IMR-90 (cell line): ENCODE data around the gene DEPDC5. TPM values are rescaled to one million over a fixed set of nuclear protein-coding genes. Genes with fewer than 3 reads are reported as not detected.

Experiments used
- ATAC-seq: fragments of 200-7000 bp; cut with Tn5 transposase; 2 replicates; pipeline ENCODE4 v1.9.1; 2020; ENCODE audit warnings: low read depth, mild to moderate bottlenecking, moderate library complexity
- BruUV-seq: library from RNA; stranded (reverse); fragments of 400-500 nt; replicated peaks from 2 replicates; lab custom pipeline; 2021; lab: Mats Ljungman, UMichigan
- CTCF ChIA-PET: fragments of 300-600 bp; formaldehyde crosslinking; extraction: SDS; loops from one replicate; lab custom pipeline; 2021; ENCODE audit warnings: antibody characterized with exemption; lab: Yijun Ruan, JAX
- POLR2A ChIA-PET: fragments of 300-600 bp; sonication (Branson Sonifier 250); formaldehyde crosslinking; loops from one replicate; lab custom pipeline; 2022; ENCODE audit warnings: antibody characterized with exemption; ENCODE audit not compliant: unreplicated experiment; lab: Charles Lee
- DNase-seq: peaks from one replicate; pipeline ENCODE4 v3.0.0; 2013
- H2AFZ ChIP-seq: replicated peaks from 2 replicates; pipeline ENCODE3; 2013; ENCODE audit warnings: low read length, mild to moderate bottlenecking; ENCODE audit not compliant: poor library complexity
- H2AK5ac ChIP-seq: 2 replicates; pipeline ENCODE4 v1.6.1; 2013; ENCODE audit warnings: low read depth, low read length, inconsistent platforms
- H2AK9ac ChIP-seq: replicated peaks from 2 replicates; pipeline ENCODE3; 2013; ENCODE audit warnings: mild to moderate bottlenecking, low read depth, low read length, moderate library complexity; ENCODE audit not compliant: poor library complexity
- H2BK120ac ChIP-seq: 2 replicates; pipeline ENCODE4 v1.6.1; 2013; ENCODE audit warnings: low read depth, low read length, inconsistent platforms
- H2BK15ac ChIP-seq: 3 replicates; pipeline ENCODE4 v1.6.1; 2013; ENCODE audit warnings: low read depth, low read length, inconsistent platforms
- H2BK20ac ChIP-seq: 2 replicates; pipeline ENCODE4 v1.6.1; 2013; ENCODE audit warnings: low read depth, mild to moderate bottlenecking, inconsistent platforms, low read length, moderate library complexity
- H2BK5ac ChIP-seq: 2 replicates; pipeline ENCODE4 v1.6.1; 2013; ENCODE audit warnings: mild to moderate bottlenecking, low read depth, low read length, inconsistent platforms; ENCODE audit not compliant: poor library complexity, severe bottlenecking
- H3K14ac ChIP-seq: replicated peaks from 2 replicates; pipeline ENCODE4 v1.6.1; 2013; ENCODE audit warnings: low read depth, low read length, inconsistent platforms
- H3K18ac ChIP-seq: 2 replicates; pipeline ENCODE4 v1.6.1; 2013; ENCODE audit warnings: low read depth, low read length, control low read depth
- H3K23ac ChIP-seq: 2 replicates; pipeline ENCODE4 v1.6.1; 2013; ENCODE audit warnings: low read depth, low read length, inconsistent platforms
- H3K27ac ChIP-seq: 2 replicates; pipeline ENCODE4 v1.5.1; 2013; ENCODE audit warnings: mild to moderate bottlenecking, control low read depth, low read length; ENCODE audit not compliant: insufficient read depth
- H3K27me3 ChIP-seq: 2 replicates; pipeline ENCODE4 v1.6.1; 2013; ENCODE audit warnings: low read length; ENCODE audit not compliant: control insufficient read depth, insufficient read depth
- H3K36me3 ChIP-seq: 2 replicates; pipeline ENCODE4 v1.6.1; 2013; ENCODE audit warnings: low read length, mixed read lengths; ENCODE audit not compliant: control insufficient read depth, insufficient read depth
- H3K4ac ChIP-seq: 2 replicates; pipeline ENCODE4 v1.6.1; 2013; ENCODE audit warnings: low read depth, low read length, inconsistent platforms
- H3K4me1 ChIP-seq: 2 replicates; pipeline ENCODE4 v1.6.1; 2013; ENCODE audit warnings: low read length, mixed read lengths; ENCODE audit not compliant: control insufficient read depth, insufficient read depth
- H3K4me2 ChIP-seq: 2 replicates; pipeline ENCODE4 v1.6.1; 2013; ENCODE audit warnings: low read depth, mild to moderate bottlenecking, control low read depth, low read length, moderate library complexity
- H3K4me3 ChIP-seq: 2 replicates; pipeline ENCODE4 v1.5.1; 2013; ENCODE audit warnings: low read depth, mild to moderate bottlenecking, control low read depth, low read length, moderate library complexity; ENCODE audit not compliant: insufficient read depth
- H3K56ac ChIP-seq: 2 replicates; pipeline ENCODE4 v1.6.1; 2013; ENCODE audit warnings: low read length, inconsistent platforms; ENCODE audit not compliant: insufficient read depth; ENCODE audit errors: extremely low read depth
- H3K79me1 ChIP-seq, 2 experiments: 2 replicates each; pipeline ENCODE4 v1.6.1; 2013; ENCODE audit warnings: low read length in 2 of 2, inconsistent platforms in 1 of 2, low read depth in 1 of 2
- H3K9ac ChIP-seq: 2 replicates; pipeline ENCODE4 v1.6.1; 2013; ENCODE audit warnings: low read depth, low read length, control low read depth
- H3K9me1 ChIP-seq: 2 replicates; pipeline ENCODE4 v1.6.1; 2013; ENCODE audit warnings: low read length, inconsistent platforms; ENCODE audit not compliant: insufficient read depth
- H3K9me3 ChIP-seq: 2 replicates; pipeline ENCODE4 v1.6.1; 2013; ENCODE audit warnings: low read length; ENCODE audit not compliant: control insufficient read depth, insufficient read depth
- H4K20me1 ChIP-seq: 2 replicates; pipeline ENCODE4 v1.6.1; 2013; ENCODE audit warnings: low read length, inconsistent platforms; ENCODE audit not compliant: insufficient read depth
- H4K5ac ChIP-seq: 2 replicates; pipeline ENCODE4 v1.6.1; 2013; ENCODE audit warnings: mild to moderate bottlenecking, low read depth, low read length, control low read depth
- H4K8ac ChIP-seq, 2 experiments: 2 replicates each; pipeline ENCODE4 v1.6.1; 2013; ENCODE audit warnings: low read depth in 2 of 2, low read length in 2 of 2, control low read depth in 1 of 2, inconsistent platforms in 1 of 2
- H4K91ac ChIP-seq: 2 replicates; pipeline ENCODE4 v1.6.1; 2013; ENCODE audit warnings: low read depth, low read length, inconsistent platforms; ENCODE audit not compliant: insufficient read depth
- BHLHE40 ChIP-seq: fragments of 150-350 bp; IDR thresholded peaks from 2 replicates; pipeline ENCODE4 v1.6.1; 2016; ENCODE audit warnings: mild to moderate bottlenecking, low read depth, low read length
- CEBPB ChIP-seq: IDR thresholded peaks from 2 replicates; pipeline ENCODE4 v1.6.1; 2012; ENCODE audit warnings: low read depth, low read length, improper control_type of control experiment
- CHD1 ChIP-seq: IDR thresholded peaks from 2 replicates; pipeline ENCODE4 v1.6.1; 2012; ENCODE audit warnings: low read depth, low read length, improper control_type of control experiment
- CTCF ChIP-seq: conservative IDR thresholded peaks from 2 replicates; pipeline ENCODE4 v1.5.1; 2012; ENCODE audit warnings: mild to moderate bottlenecking, low read depth, low read length, improper control_type of control experiment
- FOS ChIP-seq: fragments of 150-350 bp; IDR thresholded peaks from 2 replicates; pipeline ENCODE4 v1.6.1; 2016; ENCODE audit warnings: low read depth, low read length
- MAFK ChIP-seq: IDR thresholded peaks from 2 replicates; pipeline ENCODE4 v1.6.1; 2012; ENCODE audit warnings: low read depth, low read length, improper control_type of control experiment
- MAZ ChIP-seq: IDR thresholded peaks from 2 replicates; pipeline ENCODE4 v1.6.1; 2012; ENCODE audit warnings: low read depth, mild to moderate bottlenecking, low read length, improper control_type of control experiment, moderate library complexity, borderline replicate concordance
- MXI1 ChIP-seq: IDR thresholded peaks from 2 replicates; pipeline ENCODE4 v1.6.1; 2012; ENCODE audit warnings: low read depth, mild to moderate bottlenecking, low read length, moderate library complexity, borderline replicate concordance
- NFE2L2 ChIP-seq: fragments of 150-350 bp; IDR thresholded peaks from 2 replicates; pipeline ENCODE4 v1.6.1; 2016; ENCODE audit warnings: low read depth, mild to moderate bottlenecking, low read length
- POLR2A ChIP-seq: IDR thresholded peaks from 2 replicates; pipeline ENCODE4 v1.6.1; 2012; ENCODE audit warnings: mild to moderate bottlenecking, low read depth, low read length
- RAD21 ChIP-seq: IDR thresholded peaks from 2 replicates; pipeline ENCODE4 v1.6.1; 2012; ENCODE audit warnings: low read length, improper control_type of control experiment
- RCOR1 ChIP-seq: IDR thresholded peaks from 2 replicates; pipeline ENCODE4 v1.6.1; 2012; ENCODE audit warnings: mild to moderate bottlenecking, low read length, improper control_type of control experiment; ENCODE audit not compliant: insufficient replicate concordance
- RFX5 ChIP-seq: IDR thresholded peaks from 2 replicates; pipeline ENCODE4 v1.8.0; 2012; ENCODE audit warnings: low read depth, mild to moderate bottlenecking, low read length, moderate library complexity
- SMC3 ChIP-seq: fragments of 150-350 bp; IDR thresholded peaks from 2 replicates; pipeline ENCODE4 v1.6.1; 2016; ENCODE audit warnings: low read depth, mild to moderate bottlenecking, antibody characterized with exemption, low read length, moderate library complexity
- USF2 ChIP-seq: fragments of 150-350 bp; IDR thresholded peaks from 2 replicates; pipeline ENCODE4 v1.6.1; 2017; ENCODE audit warnings: mild to moderate bottlenecking, antibody characterized with exemption, low read length, low read depth
- WGBS, 2 experiments: methylation state at CpG; one replicate each; pipeline versions ENCODE4 v1.1.5 to v1.1.7; 2013; ENCODE audit warnings: missing lambda C conversion rate in 2 of 2; ENCODE audit not compliant: insufficient read length in 1 of 2; ENCODE audit errors: extremely low coverage in 2 of 2; 5-methylcytosine and 5-hydroxymethylcytosine counted together
- dilution Hi-C: fragments of 300-500 bp; cut with HindIII; formaldehyde crosslinking; loops from one replicate; pipeline ENCODE4 v1.14.3; 2018; ENCODE audit warnings: low sequenced_read_pairs; ENCODE audit not compliant: unreplicated experiment
- in situ Hi-C: fragments of 300-500 bp; cut with MboI; formaldehyde crosslinking; loops from 3 replicates; pipeline ENCODE4 v1.14.3; 2019; ENCODE audit warnings: low sequenced_read_pairs, inconsistent platforms, mixed read lengths
- intact Hi-C: fragments of 100-400 bp; cut with micrococcal nuclease; formaldehyde crosslinking; loops from 2 replicates; pipeline ENCODE4 v1.10.0; 2022
- polyA plus RNA-seq, 3 experiments: library from polyadenylated mRNA; depleted of rRNA; stranded (reverse); fragments of >200 nt; gene quantifications; 2 replicates each; pipeline ENCODE4 v1.2.3, GENCODE V29; 2012; ENCODE audit warnings: low replicate concordance in 1 of 3
- total RNA-seq: library from RNA; depleted of rRNA; stranded (reverse); fragments of >200 nt; gene quantifications from 2 replicates; pipeline ENCODE4 v1.2.3, GENCODE V29; 2012
- TF ChIP-seq, protein P1 (sequence below): fragments of 150-350 bp; IDR thresholded peaks from 2 replicates; pipeline ENCODE4 v1.6.1; 2016; ENCODE audit warnings: low read depth, mild to moderate bottlenecking, low read length, moderate library complexity, borderline replicate concordance

DEPDC5 gene
- total and polyA plus RNA-seq, 2 of the 4 experiments (the other 2 are of a cell fraction) = 6.6 to 12.9 TPM

DNA sequence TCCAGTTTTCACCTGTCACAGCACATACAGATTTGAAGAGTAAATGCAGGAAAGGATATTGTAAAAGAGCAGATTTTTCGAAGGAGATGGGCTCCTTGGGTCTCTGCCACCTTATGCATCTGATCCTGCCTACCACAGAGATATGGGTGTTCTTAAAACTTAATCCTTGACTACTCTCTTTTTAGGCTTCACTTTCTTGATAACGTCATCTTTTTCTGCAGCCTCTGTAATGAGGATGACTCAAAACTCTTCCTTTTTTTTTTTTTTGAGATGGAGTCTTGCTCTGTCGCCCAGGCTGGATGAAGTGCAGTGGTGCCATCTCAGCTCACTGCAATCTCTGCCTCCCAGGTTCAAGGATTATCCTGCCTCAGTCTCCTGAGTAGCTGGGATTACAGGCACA lies 11.7 kb upstream of the DEPDC5 start:
- in situ Hi-C loops = no loop called here
- Histone ChIP-seq H3K4ac (no peak overlapping the region), H2BK15ac (no peak overlapping the region), H3K79me1 (peaks cover 19 to 46% of the 10 kb centered on the region in 2 experiments), H3K36me3 (peaks cover 10% of the 10 kb centered on the region; the same call in 1 of the 2 replicates), H3K14ac (no peak overlapping the region), H3K4me1 (no peaks in the 10 kb centered on the region), H3K4me3 (no peak overlapping the region), H4K5ac (no peak overlapping the region), H2AK9ac (no peak overlapping the region), H3K18ac (no peak overlapping the region), H3K9me1 (0 out of 2 replicates have a peak, but pooled peaks cover 3% of the 10 kb centered on the region), H2BK20ac (no peak overlapping the region), H3K27me3 (no peaks in the 10 kb centered on the region), H3K9me3 (no peaks in the 10 kb centered on the region), H4K91ac (no peak overlapping the region), H2BK5ac (no peak overlapping the region), H4K20me1 (peaks cover 11% of the 10 kb centered on the region), H2BK120ac (no peak overlapping the region), H3K56ac (no peak overlapping the region), H2AK5ac (no peak overlapping the region), H4K8ac (no peak overlapping the region), H3K4me2 (no peak overlapping the region), H3K9ac (no peak overlapping the region), H2AFZ (no peak overlapping the region), H3K27ac (no peak overlapping the region), H3K23ac (no peak overlapping the region)
- POLR2A ChIA-PET = no interaction called here
- no peak for TF ChIP-seq MXI1
- TF ChIP-seq CEBPB = no peak
- no peak for TF ChIP-seq CHD1
- TF ChIP-seq NFE2L2 = no peak
- TF ChIP-seq, protein P1, sequence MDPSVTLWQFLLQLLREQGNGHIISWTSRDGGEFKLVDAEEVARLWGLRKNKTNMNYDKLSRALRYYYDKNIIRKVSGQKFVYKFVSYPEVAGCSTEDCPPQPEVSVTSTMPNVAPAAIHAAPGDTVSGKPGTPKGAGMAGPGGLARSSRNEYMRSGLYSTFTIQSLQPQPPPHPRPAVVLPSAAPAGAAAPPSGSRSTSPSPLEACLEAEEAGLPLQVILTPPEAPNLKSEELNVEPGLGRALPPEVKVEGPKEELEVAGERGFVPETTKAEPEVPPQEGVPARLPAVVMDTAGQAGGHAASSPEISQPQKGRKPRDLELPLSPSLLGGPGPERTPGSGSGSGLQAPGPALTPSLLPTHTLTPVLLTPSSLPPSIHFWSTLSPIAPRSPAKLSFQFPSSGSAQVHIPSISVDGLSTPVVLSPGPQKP = no peak
- TF ChIP-seq MAZ = no peak
- no peak for TF ChIP-seq MAFK
- no peak for TF ChIP-seq SMC3
- no peak for TF ChIP-seq POLR2A
- no peak for TF ChIP-seq RAD21
- TF ChIP-seq USF2 = no peak
- no peak for TF ChIP-seq BHLHE40
- no peak for TF ChIP-seq RCOR1
- TF ChIP-seq FOS = no peak
- TF ChIP-seq CTCF = no peak
- no peak for TF ChIP-seq RFX5
- intact Hi-C loops = no loop called here
- dilution Hi-C loops = no loop called here
- DNase-seq (no peak), ATAC-seq (no peak)
- BruUV-seq = no TSS peak
- CTCF ChIA-PET = no interaction called here
- no CpG with 5 or more reads among the region's 3 CpGs for WGBS, 2 experiments
